ENCODE results near the gene ASIC2.

DNA sequence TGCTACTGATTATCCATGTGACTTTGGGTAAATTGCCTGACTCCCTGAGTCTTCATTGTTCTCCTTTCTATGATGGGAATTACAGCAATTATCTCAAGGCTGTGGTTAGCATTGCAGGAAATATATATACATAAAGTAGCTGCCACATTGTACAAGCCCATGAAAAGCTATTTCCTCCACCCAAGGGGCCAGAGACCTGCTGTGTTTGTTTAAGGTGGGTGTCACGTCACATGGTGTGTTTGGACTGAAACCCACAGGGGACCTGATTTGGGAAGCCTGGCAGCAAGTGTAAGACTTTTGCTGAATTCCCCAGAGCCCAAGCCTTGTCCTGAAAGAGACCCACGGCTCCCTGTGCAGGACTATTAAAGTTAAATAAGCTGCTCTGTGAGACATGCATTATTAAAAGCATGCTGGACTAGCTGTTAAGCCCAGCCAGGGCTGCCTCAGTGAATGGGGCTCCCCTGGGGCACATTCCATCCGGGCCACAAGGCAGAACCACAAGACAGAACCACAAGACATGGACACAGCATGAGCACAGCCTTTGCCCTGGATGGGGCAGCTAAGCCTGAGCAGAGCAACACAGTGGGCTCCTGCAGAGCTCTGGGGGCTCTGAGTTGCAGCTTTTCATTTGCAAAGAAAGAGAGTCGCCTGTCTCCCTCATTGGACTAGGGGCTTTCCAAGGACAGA lies 152.5 kb downstream of the ASIC2 start:
- TF ChIP-seq, protein P1, sequence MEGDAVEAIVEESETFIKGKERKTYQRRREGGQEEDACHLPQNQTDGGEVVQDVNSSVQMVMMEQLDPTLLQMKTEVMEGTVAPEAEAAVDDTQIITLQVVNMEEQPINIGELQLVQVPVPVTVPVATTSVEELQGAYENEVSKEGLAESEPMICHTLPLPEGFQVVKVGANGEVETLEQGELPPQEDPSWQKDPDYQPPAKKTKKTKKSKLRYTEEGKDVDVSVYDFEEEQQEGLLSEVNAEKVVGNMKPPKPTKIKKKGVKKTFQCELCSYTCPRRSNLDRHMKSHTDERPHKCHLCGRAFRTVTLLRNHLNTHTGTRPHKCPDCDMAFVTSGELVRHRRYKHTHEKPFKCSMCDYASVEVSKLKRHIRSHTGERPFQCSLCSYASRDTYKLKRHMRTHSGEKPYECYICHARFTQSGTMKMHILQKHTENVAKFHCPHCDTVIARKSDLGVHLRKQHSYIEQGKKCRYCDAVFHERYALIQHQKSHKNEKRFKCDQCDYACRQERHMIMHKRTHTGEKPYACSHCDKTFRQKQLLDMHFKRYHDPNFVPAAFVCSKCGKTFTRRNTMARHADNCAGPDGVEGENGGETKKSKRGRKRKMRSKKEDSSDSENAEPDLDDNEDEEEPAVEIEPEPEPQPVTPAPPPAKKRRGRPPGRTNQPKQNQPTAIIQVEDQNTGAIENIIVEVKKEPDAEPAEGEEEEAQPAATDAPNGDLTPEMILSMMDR (IDR thresholded peaks at IDR 0.05 in 2 of 3, conservative IDR thresholded peaks at IDR 0.05 in 1 of 3; ENCODE audit: insufficient read depth in 2 of 3, low read depth in 1 of 3, low read length in 3 of 3): no peak
- no peak for TF ChIP-seq TBL1XR1 (IDR thresholded peaks at IDR 0.05; ENCODE audit: low read length in 2 of 2)
- TF ChIP-seq BRCA1 (IDR thresholded peaks at IDR 0.05): no peak
- no peak for TF ChIP-seq BRCA1 (CRISPR knock-in tag; IDR thresholded peaks at IDR 0.05)
- no peak for TF ChIP-seq TAF15 (IDR thresholded peaks at IDR 0.05; ENCODE audit: low read depth, low read length)
- TF ChIP-seq TCF7 (IDR thresholded peaks at IDR 0.05; ENCODE audit: borderline replicate concordance): no peak
- no peak for TF ChIP-seq DACH1 (IDR thresholded peaks at IDR 0.05; ENCODE audit: partially characterized antibody)
- TF ChIP-seq HDGF (IDR thresholded peaks at IDR 0.05): no peak
- TF ChIP-seq CEBPB (tag; IDR thresholded peaks at IDR 0.05): no peak
- TF ChIP-seq, protein P2, sequence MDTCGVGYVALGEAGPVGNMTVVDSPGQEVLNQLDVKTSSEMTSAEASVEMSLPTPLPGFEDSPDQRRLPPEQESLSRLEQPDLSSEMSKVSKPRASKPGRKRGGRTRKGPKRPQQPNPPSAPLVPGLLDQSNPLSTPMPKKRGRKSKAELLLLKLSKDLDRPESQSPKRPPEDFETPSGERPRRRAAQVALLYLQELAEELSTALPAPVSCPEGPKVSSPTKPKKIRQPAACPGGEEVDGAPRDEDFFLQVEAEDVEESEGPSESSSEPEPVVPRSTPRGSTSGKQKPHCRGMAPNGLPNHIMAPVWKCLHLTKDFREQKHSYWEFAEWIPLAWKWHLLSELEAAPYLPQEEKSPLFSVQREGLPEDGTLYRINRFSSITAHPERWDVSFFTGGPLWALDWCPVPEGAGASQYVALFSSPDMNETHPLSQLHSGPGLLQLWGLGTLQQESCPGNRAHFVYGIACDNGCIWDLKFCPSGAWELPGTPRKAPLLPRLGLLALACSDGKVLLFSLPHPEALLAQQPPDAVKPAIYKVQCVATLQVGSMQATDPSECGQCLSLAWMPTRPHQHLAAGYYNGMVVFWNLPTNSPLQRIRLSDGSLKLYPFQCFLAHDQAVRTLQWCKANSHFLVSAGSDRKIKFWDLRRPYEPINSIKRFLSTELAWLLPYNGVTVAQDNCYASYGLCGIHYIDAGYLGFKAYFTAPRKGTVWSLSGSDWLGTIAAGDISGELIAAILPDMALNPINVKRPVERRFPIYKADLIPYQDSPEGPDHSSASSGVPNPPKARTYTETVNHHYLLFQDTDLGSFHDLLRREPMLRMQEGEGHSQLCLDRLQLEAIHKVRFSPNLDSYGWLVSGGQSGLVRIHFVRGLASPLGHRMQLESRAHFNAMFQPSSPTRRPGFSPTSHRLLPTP (IDR thresholded peaks at IDR 0.05; ENCODE audit: borderline replicate concordance, extremely low read depth, insufficient read length): no peak
- no peak for TF ChIP-seq ESRRA (IDR thresholded peaks at IDR 0.05; ENCODE audit: borderline replicate concordance, low read depth)
- TF ChIP-seq PURB (CRISPR knock-in tag; IDR thresholded peaks at IDR 0.05; ENCODE audit: low read depth): no peak
- TF ChIP-seq MYC (IDR thresholded peaks at IDR 0.05; ENCODE audit: low read depth, low read length): no peak
- TF ChIP-seq MYC (CRISPR knock-in tag; IDR thresholded peaks at IDR 0.05; ENCODE audit: borderline replicate concordance, low read depth): no peak
- TF ChIP-seq JUNB (CRISPR knock-in tag; conservative IDR thresholded peaks at IDR 0.05): no peak
